Fibroblast of pulmonary artery (primary cell): ENCODE measurements around the gene F7.

ENCODE experiments used
- DNase-seq: peaks from one replicate; pipeline ENCODE4 v3.0.0-alpha.2; 2010; ENCODE audit warnings: low read depth
- H3K4me3 ChIP-seq: replicated peaks from 2 replicates; pipeline ENCODE4 v1.5.1; 2011; ENCODE audit warnings: low read depth, mild to moderate bottlenecking, control low read depth, low read length, moderate library complexity
- CTCF ChIP-seq: IDR thresholded peaks from 2 replicates; pipeline ENCODE4 v1.5.1; 2011; ENCODE audit warnings: mild to moderate bottlenecking, control low read depth, low read length, inconsistent platforms; ENCODE audit errors: missing control alignments

The F7 gene

GRCh38 chr13:113087923-113088690 is 17.5 kb upstream of the F7 start:
- DNase-seq, result no peak
- H3K4me3 ChIP-seq, result no peak overlapping the region
- TF ChIP-seq CTCF, result no peak

GRCh38 chr13:113088691-113089020 is 16.9 kb upstream of the F7 start:
- TF ChIP-seq CTCF, result no peak
- no peak overlapping the region for H3K4me3 ChIP-seq
- DNase-seq, result no peak

- no peak for TF ChIP-seq CTCF
Measured at GRCh38 chr13:113089693-113090414, 15.7 kb upstream of the F7 start.

GRCh38 chr13:113090415-113090770 is 15.2 kb upstream of the F7 start:
- DNase-seq, result no peak
- no peak overlapping the region for H3K4me3 ChIP-seq
- no peak for TF ChIP-seq CTCF

More at GRCh38 chr13:113089693-113090414, 15.7 kb upstream of the F7 start:
- no peak for DNase-seq
- H3K4me3 ChIP-seq, result no peak overlapping the region

- no peak for DNase-seq
- no peak for TF ChIP-seq CTCF
- no peak overlapping the region for H3K4me3 ChIP-seq
Measured at GRCh38 chr13:113090806-113091205, 14.8 kb upstream of the F7 start.

GRCh38 chr13:113091211-113091771 is 14.3 kb upstream of the F7 start:
- TF ChIP-seq CTCF, result no peak
- no peak overlapping the region for H3K4me3 ChIP-seq
- DNase-seq, result no peak
